Psoas muscle (tissue), 8 donors: Measurements from ENCODE around the gene HYOU1. TPM values are rescaled to one million over a fixed set of nuclear protein-coding genes. Genes with fewer than 3 reads are reported as not detected.
"Not testable (repeated sequence)": the region's sequence is repeated elsewhere in the genome, so short reads cannot be mapped to it uniquely, and the experiment has no call there.

Experiments
- ATAC-seq, 4 donors: fragments of 200-7000 bp; cut with Tn5 transposase; one replicate each; pipeline ENCODE4 v1.9.1; 2020; ENCODE audit warnings: moderate library complexity in 3 of 4, mild to moderate bottlenecking in 2 of 4
- DNase-seq, 2 donors: peaks; one replicate each; pipeline ENCODE4 v3.0.0-alpha.2; 2020
- H3K27ac ChIP-seq: fragments of 200-600 bp; one replicate; pipeline ENCODE4 v1.8.0; 2022
- H3K27me3 ChIP-seq, 3 donors: fragments of 200-600 bp in 1 of 3; one replicate each; pipeline versions ENCODE4 v1.6.1 to v1.8.0; 2013 to 2022; ENCODE audit warnings: low read length in 2 of 3, mild to moderate bottlenecking in 2 of 3, moderate library complexity in 1 of 3; ENCODE audit not compliant: insufficient read depth in 3 of 3
- H3K36me3 ChIP-seq, 2 donors: fragments of 200-600 bp in 1 of 2; one replicate each; pipeline versions ENCODE4 v1.6.1 to v1.8.0; 2013 to 2022; ENCODE audit warnings: low read depth in 1 of 2, mild to moderate bottlenecking in 1 of 2, moderate library complexity in 1 of 2; ENCODE audit not compliant: insufficient read depth in 1 of 2
- H3K4me1 ChIP-seq: fragments of 200-600 bp; one replicate; pipeline ENCODE4 v1.8.0; 2022
- H3K4me3 ChIP-seq: fragments of 200-600 bp; one replicate; pipeline ENCODE4 v1.8.0; 2022; ENCODE audit warnings: mild to moderate bottlenecking
- H3K9me3 ChIP-seq: fragments of 200-600 bp; one replicate; pipeline ENCODE4 v1.8.0; 2022
- CTCF ChIP-seq: fragments of 200-600 bp; IDR thresholded peaks from one replicate; pipeline ENCODE4 v1.8.0; 2022; ENCODE audit warnings: antibody characterized with exemption
- WGBS, 3 donors: extraction: QIAGEN DNeasy Blood & Tissue Kit; methylation state at CpG; one replicate each; pipeline versions ENCODE4 v1.1.6 to v1.1.7; 2013; 5-methylcytosine and 5-hydroxymethylcytosine counted together
- intact Hi-C, 2 donors: fragments of 100-400 bp; cut with DNase I; formaldehyde crosslinking; loops; one replicate each; pipeline versions ENCODE4 v1.11.0 to v1.14.2; 2022
- polyA plus RNA-seq, 3 donors: library from polyadenylated mRNA; stranded (reverse); fragments of 200-250 nt; gene quantifications; one replicate each; pipeline ENCODE4 v1.2.3, GENCODE V29; 2013
- total RNA-seq, 4 donors: library from RNA; stranded (reverse); fragmentation: NEBNext Ultra II Directional in 2 of 4; extraction: Animal tissue kit (Norgen Biotek cat#: 25700) in 2 of 4; gene quantifications; one replicate each; pipeline versions ENCODE4 v1.2.1 to v1.2.4, GENCODE V29; 2021 to 2023
- donor health status: healthy with polysubstance abuse.
- donor health status: DM: no; HTN: no; CAD: no; lungs with moderate emphysema.
- donor health status: Bipolar disorder and iron deficiency.
- donor health status: healthy.
- donor health status: DM: yes; HTN: yes; CAD: no.
- donor health status: DM: no; HTN: no; CAD: no.
- donor health status: DM: no; HTN: no; CAD: no.
- donor health status: DM: yes; HTN: yes; CAD: no.

Gene HYOU1
- total and polyA plus RNA-seq, 7 donors = 21.2 to 46.2 (median 31.0) TPM

GRCh38 chr11:119047205-119047604, 9.8 kb downstream of the HYOU1 start:
- no peak for TF ChIP-seq CTCF
- DNase-seq (no peak), ATAC-seq (no peak)
- intact Hi-C loops = no loop called here
- no peaks in the 10 kb centered on the region for H3K9me3 ChIP-seq
- H3K4me1 ChIP-seq = no peaks in the 10 kb centered on the region
- no peak overlapping the region for H3K27ac ChIP-seq
- H3K36me3 ChIP-seq = peaks cover 6 to 80% of the 10 kb centered on the region in 2 donors
- no peak overlapping the region for H3K4me3 ChIP-seq
- 95 to 98% (median 96%) methylated on average over 6 of the region's 6 CpGs for WGBS, 3 donors
- no peaks in the 10 kb centered on the region for H3K27me3 ChIP-seq

- no peak for ATAC-seq
- intact Hi-C loops = no loop called here
Observed at GRCh38 chr11:119046489-119046888, 10.5 kb downstream of the HYOU1 start.

GRCh38 chr11:119044708-119045107, 12.3 kb downstream of the HYOU1 start:
- no peak for DNase-seq
- no peak overlapping the region for H3K27ac ChIP-seq
- H3K27me3 ChIP-seq = no peaks in the 10 kb centered on the region
- H3K36me3 ChIP-seq = peaks cover 6 to 55% of the 10 kb centered on the region in 2 donors
- no peak for TF ChIP-seq CTCF
- intact Hi-C loops = no loop called here
- no peak for ATAC-seq
- no peaks in the 10 kb centered on the region for H3K4me1 ChIP-seq
- H3K4me3 ChIP-seq = no peak overlapping the region
- WGBS, 3 donors = 64 to 81% (median 77%) methylated on average over 6 of the region's 6 CpGs
- no peaks in the 10 kb centered on the region for H3K9me3 ChIP-seq

More at GRCh38 chr11:119046489-119046888, 10.5 kb downstream of the HYOU1 start:
- Histone ChIP-seq H3K36me3 (peaks cover 6 to 73% of the 10 kb centered on the region in 2 donors), H3K27ac (no peak overlapping the region), H3K9me3 (no peaks in the 10 kb centered on the region), H3K4me1 (no peaks in the 10 kb centered on the region), H3K4me3 (no peak overlapping the region), H3K27me3 (no peaks in the 10 kb centered on the region)
- no peak for TF ChIP-seq CTCF
- no peak for DNase-seq
- 91 to 97% (median 92%) methylated on average over 6 of the region's 6 CpGs for WGBS, 3 donors

- H3K27ac ChIP-seq = no peak overlapping the region
- ATAC-seq (no peak), DNase-seq (no peak)
- no peaks in the 10 kb centered on the region for H3K27me3 ChIP-seq
- WGBS, 3 donors = 84 to 91% (median 89%) methylated on average over 9 of the region's 9 CpGs
- no peaks in the 10 kb centered on the region for H3K4me1 ChIP-seq
- H3K9me3 ChIP-seq = no peaks in the 10 kb centered on the region
- no peak for TF ChIP-seq CTCF
- no peak overlapping the region for H3K4me3 ChIP-seq
- H3K36me3 ChIP-seq = peaks cover 6 to 37% of the 10 kb centered on the region in 2 donors
- intact Hi-C loops = no loop called here
Observed at GRCh38 chr11:119042927-119043326, 14.1 kb downstream of the HYOU1 start.

- Histone ChIP-seq H3K27ac (no peak overlapping the region), H3K4me1 (no peaks in the 10 kb centered on the region), H3K4me3 (no peak overlapping the region), H3K9me3 (no peaks in the 10 kb centered on the region), H3K36me3 (peaks cover 0 to 28% of the 10 kb centered on the region in 2 donors), H3K27me3 (no peaks in the 10 kb centered on the region)
- DNase-seq = no peak
- WGBS, 3 donors = 86 to 93% (median 92%) methylated on average over 4 of the region's 4 CpGs
- no peak for ATAC-seq
- TF ChIP-seq CTCF = no peak
- intact Hi-C loops = no loop called here
Observed at GRCh38 chr11:119041821-119042514, 15.0 kb downstream of the HYOU1 start.

GRCh38 chr11:119039471-119039870, 17.5 kb downstream of the HYOU1 start:
- intact Hi-C loops, H3K4me3 ChIP-seq, ATAC-seq, H3K27ac ChIP-seq, H3K4me1 ChIP-seq, H3K9me3 ChIP-seq, H3K27me3 ChIP-seq, H3K36me3 ChIP-seq, DNase-seq: not testable (repeated sequence)
- WGBS, 3 donors = 45 to 47% (median 46%) methylated on average over 6 to 11 of the region's 11 CpGs
